ENCODE results near the gene DGKZ. TPM values are rescaled to one million over a fixed set of nuclear protein-coding genes. Genes with fewer than 3 reads are reported as not detected.

Gene DGKZ
- total and polyA plus RNA-seq, 10 of the 15 experiments (the other 5 are each of a cell fraction or from before 2014, with no cell fraction given), result 0.50 to 78.4 (median 39.5) TPM

- ChIA-PET POLR2A (no interaction called here), SMC1A (ENCODE audit: uncharacterized antibody, unreplicated experiment) (interaction anchor here (0.9 to 1.0 kb wide), 3 partner anchors 12 to 92 kb away, joined by 3 to 4 read pairs (median 3); no protein-coding TSS in a partner anchor), CTCF (interaction anchor here (0.6 to 2.3 kb wide), 10 partner anchors 8 to 355 kb away, joined by 3 to 13 read pairs (median 4); no protein-coding TSS in a partner anchor), RAD21 (ENCODE audit: unreplicated experiment) (interaction anchor here (1.4 kb wide), 1 partner anchor 16 kb away, joined by 4 read pairs; no protein-coding TSS in a partner anchor)
- Histone ChIP-seq H3K9me3 (replicated peaks; ENCODE audit: control insufficient read depth, insufficient read depth, low read length) (no peaks in the 10 kb centered on the region), H3K27me3 (replicated peaks in 1 of 2; ENCODE audit: control insufficient read depth in 2 of 2, insufficient read depth in 2 of 2, low read length in 1 of 2) (peaks cover 17 to 30% of the 10 kb centered on the region in 2 experiments), H3K79me2 (ENCODE audit: control insufficient read depth, insufficient read depth, low read length) (no peaks in the 10 kb centered on the region), H3K4me2 (ENCODE audit: control insufficient read depth, insufficient read depth) (no peak overlapping the region), H3K4me3 (no peak overlapping the region), H3K4me1 (ENCODE audit: control insufficient read depth, insufficient read depth, low read length) (no peaks in the 10 kb centered on the region; the same call in 1 of the 2 replicates), H3K36me3 (ENCODE audit: control insufficient read depth in 2 of 2, insufficient read depth in 2 of 2, low read length in 1 of 2) (no peaks in the 10 kb centered on the region), H2AFZ (ENCODE audit: control insufficient read depth, low read depth, low read length) (no peak overlapping the region), H3K9ac (ENCODE audit: control insufficient read depth, insufficient read depth, low read length) (no peak overlapping the region), H4K20me1 (ENCODE audit: control insufficient read depth, insufficient read depth) (no peaks in the 10 kb centered on the region), H3K27ac (ENCODE audit: control insufficient read depth, insufficient read depth) (no peak overlapping the region)
- FAIRE-seq, result no peak
- no peak for ATAC-seq
- DNase-seq (ENCODE audit: low read depth, low spot score), result no peak
- in situ Hi-C loops (cut with MboI) (no loop called here), intact Hi-C loops (cut with micrococcal nuclease; ENCODE audit: unreplicated experiment) (no loop called here)
- BruUV-seq (replicated peaks), result no TSS peak
- TF ChIP-seq E2F8 (IDR thresholded peaks at IDR 0.05; ENCODE audit: low read depth, partially characterized antibody), result no peak
- 17% methylated on average over 5 of the region's 5 CpGs for WGBS (ENCODE audit: insufficient coverage, insufficient replicate concordance, low lambda C conversion rate, missing lambda C conversion rate)
These were observed 17.1 kb upstream of the DGKZ start for GRCh38 chr11:46330154-46330553.

- no peaks in the 10 kb centered on the region; the same call in 1 of the 2 replicates for H3K4me1 ChIP-seq (ENCODE audit: control insufficient read depth, insufficient read depth, low read length)
- intact Hi-C loops (cut with micrococcal nuclease; ENCODE audit: unreplicated experiment), result no loop called here
- no peak for ATAC-seq
- ChIA-PET SMC1A (ENCODE audit: uncharacterized antibody, unreplicated experiment) (interaction anchor here (0.9 to 1.0 kb wide), 3 partner anchors 12 to 93 kb away, joined by 3 to 4 read pairs (median 3); no protein-coding TSS in a partner anchor), CTCF (interaction anchor here (0.8 to 2.3 kb wide), 9 partner anchors 10 to 92 kb away, joined by 3 to 13 read pairs (median 5); no protein-coding TSS in a partner anchor), POLR2A (no interaction called here), RAD21 (ENCODE audit: unreplicated experiment) (interaction anchor here (1.0 to 1.4 kb wide), 2 partner anchors 15 to 21 kb away, joined by 3 to 4 read pairs; no protein-coding TSS in a partner anchor)
- H2AFZ ChIP-seq (ENCODE audit: control insufficient read depth, low read depth, low read length), result no peak overlapping the region
- TF ChIP-seq RAD51 (IDR thresholded peaks at IDR 0.05) (no peak), CHD1 (IDR thresholded peaks at IDR 0.05; ENCODE audit: low read depth, low read length) (no peak), HDAC6 (IDR thresholded peaks at IDR 0.05; ENCODE audit: unreplicated experiment) (no peak), ZBED1 (IDR thresholded peaks at IDR 0.05; ENCODE audit: borderline replicate concordance) (no peak), SIN3A (IDR thresholded peaks at IDR 0.05; ENCODE audit: low read depth, low read length) (no peak), ZSCAN29 (IDR thresholded peaks at IDR 0.05) (no peak)
- H3K4me2 ChIP-seq (ENCODE audit: control insufficient read depth, insufficient read depth), result no peak overlapping the region
- no peaks in the 10 kb centered on the region for H4K20me1 ChIP-seq (ENCODE audit: control insufficient read depth, insufficient read depth)
- no peaks in the 10 kb centered on the region for H3K79me2 ChIP-seq (ENCODE audit: control insufficient read depth, insufficient read depth, low read length)
- BruUV-seq (replicated peaks), result no TSS peak
- no peaks in the 10 kb centered on the region for H3K9me3 ChIP-seq (replicated peaks; ENCODE audit: control insufficient read depth, insufficient read depth, low read length)
- no peak overlapping the region for H3K4me3 ChIP-seq
- in situ Hi-C loops (cut with MboI), result no loop called here
- DNase-seq (ENCODE audit: low read depth, low spot score), result no peak
- 18% methylated on average over 11 of the region's 11 CpGs for WGBS (ENCODE audit: insufficient coverage, insufficient replicate concordance, low lambda C conversion rate, missing lambda C conversion rate)
- no peak overlapping the region for H3K9ac ChIP-seq (ENCODE audit: control insufficient read depth, insufficient read depth, low read length)
- peaks cover 17 to 30% of the 10 kb centered on the region in 2 experiments for H3K27me3 ChIP-seq (replicated peaks in 1 of 2; ENCODE audit: control insufficient read depth in 2 of 2, insufficient read depth in 2 of 2, low read length in 1 of 2)
- no peak overlapping the region for H3K27ac ChIP-seq (ENCODE audit: control insufficient read depth, insufficient read depth)
- FAIRE-seq, result no peak
- H3K36me3 ChIP-seq (ENCODE audit: control insufficient read depth in 2 of 2, insufficient read depth in 2 of 2, low read length in 1 of 2), result no peaks in the 10 kb centered on the region
These were observed 16.5 kb upstream of the DGKZ start for GRCh38 chr11:46330563-46331281.

All from GM12878 (cell line).